ENCODE results near the gene DYDC2. TPM values are rescaled to one million over a fixed set of nuclear protein-coding genes. Genes with fewer than 3 reads are reported as not detected.
"Not testable (repeated sequence)": the region's sequence is repeated elsewhere in the genome, so short reads cannot be mapped to it uniquely, and the experiment has no call there.

The DYDC2 gene
- total RNA-seq, 1 experiment from 2014 or later = not detected

DNA sequence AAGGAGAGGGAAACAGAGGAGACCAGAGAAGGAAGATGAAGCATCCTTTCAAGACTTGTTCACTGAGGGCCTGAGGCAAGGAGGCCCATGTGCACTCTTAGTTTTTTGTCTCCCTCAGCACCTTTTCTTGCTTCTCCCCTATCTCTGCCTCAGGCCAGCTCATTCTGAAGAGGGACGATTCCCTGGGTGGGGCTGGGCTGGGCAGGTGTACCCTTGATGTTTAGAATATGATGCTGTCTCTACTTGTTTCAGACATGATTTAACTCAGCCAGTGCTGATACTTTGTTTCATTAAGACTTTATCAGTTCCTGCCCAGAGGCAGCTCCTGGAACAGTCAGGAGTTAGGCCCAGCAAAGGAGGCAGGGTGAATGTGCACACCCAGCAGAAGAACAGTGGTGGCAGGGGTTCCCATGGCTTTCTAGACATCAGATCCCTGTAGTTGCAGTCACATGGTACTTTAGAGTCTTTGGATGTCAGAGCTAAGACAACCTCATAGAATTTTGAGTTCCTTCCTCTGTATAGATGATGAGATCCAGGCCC, 55.2 kb downstream of the DYDC2 start:
- DNase-seq (ENCODE audit: extremely low read depth, low read depth) = no peak

DNA sequence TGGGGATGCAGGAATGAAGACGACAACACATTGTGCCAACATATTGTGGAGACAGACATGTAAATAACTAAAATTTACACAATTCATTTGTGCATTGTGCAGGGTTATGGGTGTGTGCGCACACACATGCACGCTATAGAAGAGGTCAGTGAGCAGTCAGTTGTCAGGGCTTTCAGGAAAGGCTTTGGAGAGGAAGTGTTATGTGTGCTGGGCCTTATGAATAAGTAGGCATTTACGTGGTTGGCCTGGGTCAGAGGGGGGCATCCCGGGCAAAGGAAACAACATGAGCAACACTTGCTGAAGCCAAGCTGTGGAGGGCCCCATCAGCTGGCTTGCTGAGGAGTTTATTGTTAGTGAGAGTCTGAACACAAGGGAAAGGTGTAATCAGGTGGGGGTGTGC, 55.9 kb downstream of the DYDC2 start:
- no peak for DNase-seq (ENCODE audit: extremely low read depth, low read depth)

DNA sequence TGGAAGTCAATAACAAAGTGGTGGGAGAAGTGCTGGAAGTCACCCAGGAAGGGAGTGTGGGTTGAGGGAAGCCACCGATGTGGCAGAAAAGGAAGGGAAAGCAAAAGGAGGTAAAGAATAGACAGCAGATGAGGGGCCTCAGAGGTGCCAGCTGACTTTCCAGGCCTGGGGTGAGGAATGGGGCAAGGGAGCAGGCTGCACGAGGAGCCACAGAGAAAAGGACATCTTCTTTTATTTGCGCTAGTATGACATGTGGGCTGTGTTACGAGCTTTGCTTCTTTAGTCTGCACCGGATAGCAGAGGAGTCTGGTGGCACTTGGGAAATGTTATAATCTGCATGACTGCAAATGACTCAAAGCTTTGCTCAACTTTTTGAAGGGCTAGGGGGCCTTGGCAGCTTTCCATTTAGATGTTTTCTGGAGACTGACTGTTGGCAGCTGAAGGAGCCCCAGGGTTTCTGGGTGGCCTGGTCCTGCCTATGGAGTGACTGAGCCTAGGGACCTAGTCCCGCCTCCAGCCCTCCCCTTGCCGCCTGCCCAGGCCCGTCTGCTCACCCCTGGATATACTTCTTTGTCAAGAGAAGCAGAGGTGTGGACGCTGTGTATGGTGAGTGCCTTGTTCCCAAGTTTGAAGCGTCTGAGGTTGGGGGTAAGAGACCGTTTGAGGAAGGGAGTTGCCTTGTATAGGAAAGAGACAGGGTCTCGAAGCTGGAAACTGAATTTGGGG, 56.9 kb downstream of the DYDC2 start:
- DNase-seq (ENCODE audit: extremely low read depth, low read depth) = no peak

DNA sequence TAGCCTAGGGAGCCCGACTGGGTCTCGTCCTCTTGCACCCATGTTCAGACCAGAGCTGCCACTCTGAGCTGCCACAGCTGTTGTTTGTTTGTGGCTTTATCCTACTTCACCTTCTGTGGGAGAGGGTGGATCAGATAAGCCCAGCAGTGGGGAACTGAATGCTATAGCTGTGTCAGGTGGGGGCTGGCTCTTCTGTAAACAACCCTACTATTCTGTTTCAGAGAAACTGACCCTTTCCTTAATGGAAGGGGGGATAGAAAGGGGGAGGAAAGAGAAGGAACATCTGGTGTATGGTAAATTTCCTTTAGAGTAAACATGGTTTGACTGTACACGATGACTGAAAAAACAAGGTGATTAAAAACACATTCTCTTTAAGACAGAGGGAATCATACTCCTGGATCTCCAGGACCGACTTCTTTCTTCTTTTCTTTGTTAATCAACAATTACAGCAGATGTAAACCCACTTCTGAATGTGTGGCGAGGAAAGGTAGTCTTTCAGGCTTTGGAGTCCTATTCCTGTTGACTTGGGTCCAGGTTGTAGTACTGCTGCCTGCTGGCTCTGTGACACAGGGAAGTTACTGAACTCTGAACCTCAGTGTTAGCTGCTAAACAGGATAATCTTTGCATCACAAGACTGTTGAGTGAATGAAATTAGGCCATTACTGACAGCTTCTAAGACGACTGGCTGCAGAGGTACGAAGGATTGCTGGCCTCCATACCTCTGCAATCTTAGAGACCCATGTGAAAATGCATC, 57.7 kb downstream of the DYDC2 start:
- DNase-seq (ENCODE audit: extremely low read depth, low read depth) = no peak

DNA sequence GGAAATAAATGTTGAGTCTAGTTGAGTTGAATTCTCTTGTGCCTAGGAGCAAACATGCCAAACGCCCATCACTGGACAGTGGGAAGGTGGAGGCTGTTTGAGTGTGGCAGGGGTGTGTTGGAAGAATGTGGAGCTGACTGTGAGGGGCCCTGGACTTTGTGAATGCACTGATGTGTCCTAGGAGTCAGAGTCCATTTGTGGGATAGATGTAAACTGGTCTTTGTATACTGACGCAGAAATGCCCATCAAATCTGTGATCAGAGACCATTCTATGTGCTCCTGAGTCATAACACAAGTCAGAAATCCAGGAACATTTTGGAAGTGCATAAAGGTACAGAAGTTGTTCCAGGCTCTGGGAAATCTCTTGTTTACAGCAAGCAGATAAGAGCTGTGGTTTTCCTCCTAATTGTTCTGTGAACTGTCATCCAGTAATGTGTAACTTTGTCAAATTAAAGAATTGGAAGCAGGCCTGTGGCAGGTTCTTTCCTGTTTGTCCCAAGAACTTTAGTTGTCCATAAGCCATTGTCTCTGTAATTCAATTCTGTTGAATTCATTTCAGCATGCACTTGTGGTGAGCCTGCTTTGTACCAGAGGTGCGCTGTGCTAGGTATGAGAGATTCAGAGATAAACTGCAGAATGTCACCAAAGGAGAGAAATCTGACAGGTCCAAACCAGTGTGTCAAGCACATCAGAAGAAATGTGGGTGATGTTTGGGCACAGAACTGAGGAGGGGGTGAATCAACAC, 59.3 kb downstream of the DYDC2 start:
- DNase-seq (ENCODE audit: extremely low read depth, low read depth) = no peak

DNA sequence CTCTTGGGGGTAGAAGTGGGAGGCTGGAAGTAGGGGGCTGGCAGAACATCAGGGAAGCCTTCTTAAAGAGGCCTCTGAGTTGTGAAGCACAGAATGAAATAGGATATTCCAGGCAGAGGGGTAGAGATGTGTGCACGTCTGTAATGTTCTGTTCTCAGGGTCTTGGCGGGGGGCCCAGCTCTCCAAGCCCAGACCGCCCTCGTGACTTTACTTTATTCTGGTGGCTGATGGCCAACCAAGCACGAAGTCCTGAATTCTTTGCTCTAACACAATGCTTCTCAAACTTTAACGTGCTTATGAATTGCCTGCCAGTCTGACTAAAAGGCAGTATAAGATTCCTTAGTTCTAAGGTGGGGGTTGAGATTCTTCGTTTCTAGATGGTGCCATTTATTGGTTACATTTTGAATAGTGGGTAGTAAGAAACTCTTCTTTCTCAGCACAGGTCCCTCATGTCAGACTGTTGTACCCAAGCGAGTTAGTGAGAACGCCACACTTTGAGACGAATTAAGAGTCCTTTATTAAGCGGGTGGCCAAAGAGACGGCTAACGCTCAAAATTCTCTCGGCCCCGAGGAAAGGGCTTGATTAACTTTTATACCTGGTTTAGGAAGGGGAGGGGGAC, 60.0 kb downstream of the DYDC2 start:
- DNase-seq (ENCODE audit: extremely low read depth, low read depth) = no peak

DNA sequence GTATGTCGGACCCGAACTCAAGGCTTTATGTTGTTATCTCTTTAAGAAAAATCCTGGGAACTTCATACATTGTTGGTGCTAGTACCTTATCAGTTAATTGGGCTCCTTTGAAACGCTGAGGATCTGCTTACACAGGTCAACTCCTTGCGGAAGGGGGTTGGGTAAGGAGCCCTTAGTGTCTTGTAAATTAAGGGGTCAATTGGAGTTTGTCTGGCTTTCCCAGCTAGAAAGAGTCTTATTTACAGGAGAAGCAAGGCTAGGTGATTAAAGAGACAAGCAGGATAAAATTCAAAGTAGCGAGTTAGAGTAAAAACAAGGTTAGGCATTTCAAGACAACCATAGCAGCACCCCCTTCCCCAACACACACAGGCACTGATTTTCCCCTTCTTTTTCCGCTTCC, 60.7 kb downstream of the DYDC2 start:
- not testable (repeated sequence) for DNase-seq (ENCODE audit: extremely low read depth, low read depth)

Other genes starting within 250 kb of the DYDC2 start
- not detected in 2 replicates for gene PLAC9, start 224.1 kb upstream of the DYDC2 start, total RNA-seq (2014; rRNA removed; shearing (Covaris generic))
- gene ANXA11, start 151.2 kb upstream of the DYDC2 start, total RNA-seq (2014; rRNA removed; shearing (Covaris generic)) = 66.1 and 73.2 TPM in 2 replicates
- gene MAT1A, start 67.1 kb upstream of the DYDC2 start, total RNA-seq (2014; rRNA removed; shearing (Covaris generic)) = 0.02 and 0.61 TPM in 2 replicates
- not detected in 2 replicates for gene DYDC1, start within 50 bp of the DYDC2 start, total RNA-seq (2014; rRNA removed; shearing (Covaris generic))
- gene PRXL2A, start 51.8 kb downstream of the DYDC2 start, total RNA-seq (2014; rRNA removed; shearing (Covaris generic)) = 22.6 and 26.9 TPM in 2 replicates
- gene TSPAN14, start 97.5 kb downstream of the DYDC2 start, total RNA-seq (2014; rRNA removed; shearing (Covaris generic)) = 14.2 and 17.3 TPM in 2 replicates
- 0.02 TPM in 1 of 2 replicates, not detected in the other for gene SH2D4B, start 181.1 kb downstream of the DYDC2 start, total RNA-seq (2014; rRNA removed; shearing (Covaris generic))